Endothelial cell of umbilical vein (primary cell): ENCODE data around the gene EXOC7. TPM values are rescaled to one million over a fixed set of nuclear protein-coding genes. Genes with fewer than 3 reads are reported as not detected.

Experiments
- BruUV-seq: library from RNA; stranded (reverse); fragments of 400-500 nt; replicated peaks from 2 replicates; lab custom pipeline; 2021; lab: Mats Ljungman, UMichigan
- CTCF ChIA-PET: fragments of 300-600, 350-600 bp; sonication (Branson Sonifier 250); formaldehyde crosslinking; loops from one replicate; lab custom pipeline; 2021; ENCODE audit warnings: antibody characterized with exemption, inconsistent platforms; lab: Charles Lee
- POLR2A ChIA-PET: fragments of 300-600, 350-600 bp; sonication (Branson Sonifier 250); formaldehyde crosslinking; loops from one replicate; lab custom pipeline; 2021; ENCODE audit warnings: antibody characterized with exemption, inconsistent platforms; lab: Charles Lee
- DNase-seq: peaks from one replicate; pipeline ENCODE4 v3.0.0-alpha.2; 2011; ENCODE audit warnings: low read depth, low spot score
- FAIRE-seq: peaks from 2 replicates; lab custom pipeline; 2011; peaks lifted over from hg19 to GRCh38; lab: Jason Lieb, UNC
- H2AFZ ChIP-seq: 2 replicates; pipeline ENCODE4 v1.6.0; 2012; ENCODE audit warnings: low read depth, low read length, control low read depth, inconsistent platforms
- H3K27ac ChIP-seq: 2 replicates; pipeline ENCODE4 v1.5.1; 2011; ENCODE audit warnings: low read depth, mild to moderate bottlenecking, control low read depth, low read length, moderate library complexity; ENCODE audit not compliant: insufficient read depth
- H3K27me3 ChIP-seq, 2 experiments: 2 replicates each; pipeline versions ENCODE4 v1.6.0 to v1.6.1; 2011; ENCODE audit warnings: low read length in 2 of 2, mixed read lengths in 1 of 2; ENCODE audit not compliant: control insufficient read depth in 2 of 2, insufficient read depth in 2 of 2
- H3K36me3 ChIP-seq, 2 experiments: 2 replicates in 1 of 2; 3 replicates in 1 of 2; pipeline ENCODE4 v1.5.1; 2011; ENCODE audit warnings: low read length in 2 of 2, mild to moderate bottlenecking in 1 of 2, moderate library complexity in 1 of 2; ENCODE audit not compliant: control insufficient read depth in 2 of 2, insufficient read depth in 2 of 2; ENCODE audit errors: extremely low read depth in 1 of 2
- H3K4me1 ChIP-seq: 3 replicates; pipeline ENCODE4 v1.5.1; 2011; ENCODE audit warnings: mild to moderate bottlenecking, low read length; ENCODE audit not compliant: control insufficient read depth, insufficient read depth; ENCODE audit errors: extremely low read depth
- H3K4me2 ChIP-seq: 2 replicates; pipeline ENCODE4 v1.6.1; 2011; ENCODE audit warnings: low read length, control low read depth, mixed read lengths; ENCODE audit not compliant: insufficient read depth
- H3K4me3 ChIP-seq, 3 experiments: fragments of 200-600 bp in 1 of 3; sonication (generic), shearing (Covaris generic) in 1 of 3; replicated peaks in 1 of 3; 2 replicates each; pipeline ENCODE4 v1.5.1; 2011 to 2016; ENCODE audit warnings: control low read depth in 3 of 3, low read length in 3 of 3, mild to moderate bottlenecking in 2 of 3, inconsistent platforms in 1 of 3, low read depth in 1 of 3, moderate library complexity in 1 of 3; ENCODE audit not compliant: insufficient read depth in 1 of 3
- H3K79me2 ChIP-seq: 2 replicates; pipeline ENCODE4 v1.6.0; 2012; ENCODE audit warnings: low read length, inconsistent platforms; ENCODE audit not compliant: control insufficient read depth, insufficient read depth
- H3K9ac ChIP-seq: replicated peaks from 2 replicates; pipeline ENCODE3; 2011; ENCODE audit warnings: low read length, control low read depth; ENCODE audit not compliant: insufficient read depth; ENCODE audit errors: extremely low read depth
- H3K9me1 ChIP-seq: replicated peaks from 3 replicates; pipeline ENCODE4 v1.6.0; 2011; ENCODE audit warnings: mild to moderate bottlenecking, low read length; ENCODE audit not compliant: control insufficient read depth, insufficient read depth; ENCODE audit errors: extremely low read depth
- H3K9me3 ChIP-seq: replicated peaks from 2 replicates; pipeline ENCODE4 v1.5.1; 2012; ENCODE audit warnings: low read length, inconsistent platforms; ENCODE audit not compliant: control insufficient read depth, insufficient read depth
- H4K20me1 ChIP-seq: replicated peaks from 2 replicates; pipeline ENCODE3; 2011; ENCODE audit warnings: mild to moderate bottlenecking, low read length; ENCODE audit not compliant: control insufficient read depth, insufficient read depth; ENCODE audit errors: extremely low read depth
- EZH2 ChIP-seq: IDR thresholded peaks from 2 replicates; pipeline ENCODE4 v1.6.1; 2012; ENCODE audit warnings: borderline replicate concordance, low read depth, mild to moderate bottlenecking, moderate library complexity, low read length, inconsistent platforms; ENCODE audit not compliant: severe bottlenecking
- FOS ChIP-seq: IDR thresholded peaks from 2 replicates; pipeline ENCODE4 v1.6.1; 2011; ENCODE audit warnings: mild to moderate bottlenecking, low read length, moderate library complexity, borderline replicate concordance; ENCODE audit not compliant: insufficient read depth
- GATA2 ChIP-seq: IDR thresholded peaks from 2 replicates; pipeline ENCODE4 v1.7.0; 2011; ENCODE audit warnings: low read depth, mild to moderate bottlenecking, moderate library complexity, mixed read lengths, low read length; ENCODE audit not compliant: insufficient read length, insufficient read depth
- JUN ChIP-seq: IDR thresholded peaks from 2 replicates; pipeline ENCODE4 v1.6.1; 2011; ENCODE audit warnings: borderline replicate concordance, low read depth; ENCODE audit not compliant: insufficient read length, insufficient read depth
- MYC ChIP-seq: IDR thresholded peaks from one replicate; pipeline ENCODE4 v1.6.1; 2011; ENCODE audit warnings: mild to moderate bottlenecking, low read depth, low read length
- POLR2A ChIP-seq: IDR thresholded peaks from 2 replicates; pipeline ENCODE4 v1.6.1; 2012; ENCODE audit warnings: low read depth, mild to moderate bottlenecking, control low read depth, low read length
- POLR2AphosphoS5 ChIP-seq: IDR thresholded peaks from 2 replicates; pipeline ENCODE4 v1.6.1; 2012; ENCODE audit warnings: low read depth, mild to moderate bottlenecking, control low read depth, low read length, moderate library complexity; ENCODE audit not compliant: insufficient read depth
- dilution Hi-C: fragments of 300-500 bp; cut with MboI; formaldehyde crosslinking; loops from one replicate; pipeline ENCODE4 v1.15.0; 2019; ENCODE audit warnings: low sequenced_read_pairs; ENCODE audit not compliant: extremely low pct_ligation_motif_present
- intact Hi-C: fragments of 100-400 bp; cut with micrococcal nuclease; formaldehyde crosslinking; loops from one replicate; pipeline ENCODE4 v1.10.0; 2022
- polyA plus RNA-seq, 4 experiments: library from polyadenylated mRNA; depleted of rRNA in 3 of 4; stranded (reverse) in 3 of 4; unstranded in 1 of 4; fragments of >200 nt; gene quantifications; 2 replicates each; pipeline versions ENCODE4 v1.2.1 to v1.2.3, GENCODE V29; 2011 to 2012; ENCODE audit warnings: missing spikeins in 1 of 4
- total RNA-seq: library from RNA; stranded (reverse); gene quantifications from 2 replicates; pipeline ENCODE4 v1.2.3, GENCODE V29; 2021
- TF ChIP-seq, protein P1 (sequence below), 2 donors: IDR thresholded peaks; 1 replicate in 1 of 2; 2 replicates in 1 of 2; pipeline ENCODE4 v1.5.1; 2011; ENCODE audit warnings: low read length in 2 of 2, mild to moderate bottlenecking in 2 of 2, moderate library complexity in 2 of 2, control low read depth in 1 of 2, inconsistent platforms in 1 of 2, low read depth in 1 of 2; ENCODE audit not compliant: insufficient read depth in 1 of 2; ENCODE audit errors: extremely low read depth in 1 of 2
- TF ChIP-seq, protein P2 (sequence below): IDR thresholded peaks from 2 replicates; pipeline ENCODE4 v1.6.1; 2011; ENCODE audit not compliant: insufficient read depth, insufficient read length

EXOC7 gene
- total and polyA plus RNA-seq, 2 donors (not counting 3 experiments of a cell fraction or from before 2014, with no cell fraction given) = 91.5 to 137 TPM

- CTCF ChIA-PET = interaction anchor here (1.9 to 2.0 kb wide), 2 partner anchors 21 to 40 kb away, joined by 8 to 13 read pairs; no protein-coding TSS in a partner anchor
- H3K4me2 ChIP-seq = peak overlapping the region; percentile 75
- intact Hi-C loops = no loop called here
- H3K4me3 ChIP-seq = no peak overlapping the region
- H2AFZ ChIP-seq = no peak overlapping the region
- no TSS peak for BruUV-seq
- H3K27ac ChIP-seq = peak overlapping the region; percentile 25
- POLR2A ChIA-PET = no interaction called here
- H3K9ac ChIP-seq = no peak overlapping the region
- H3K36me3 ChIP-seq = peaks cover 13 to 24% of the 10 kb centered on the region in 2 experiments
- no peaks in the 10 kb centered on the region for H4K20me1 ChIP-seq
- no peak for TF ChIP-seq JUN
- TF ChIP-seq, protein P1, sequence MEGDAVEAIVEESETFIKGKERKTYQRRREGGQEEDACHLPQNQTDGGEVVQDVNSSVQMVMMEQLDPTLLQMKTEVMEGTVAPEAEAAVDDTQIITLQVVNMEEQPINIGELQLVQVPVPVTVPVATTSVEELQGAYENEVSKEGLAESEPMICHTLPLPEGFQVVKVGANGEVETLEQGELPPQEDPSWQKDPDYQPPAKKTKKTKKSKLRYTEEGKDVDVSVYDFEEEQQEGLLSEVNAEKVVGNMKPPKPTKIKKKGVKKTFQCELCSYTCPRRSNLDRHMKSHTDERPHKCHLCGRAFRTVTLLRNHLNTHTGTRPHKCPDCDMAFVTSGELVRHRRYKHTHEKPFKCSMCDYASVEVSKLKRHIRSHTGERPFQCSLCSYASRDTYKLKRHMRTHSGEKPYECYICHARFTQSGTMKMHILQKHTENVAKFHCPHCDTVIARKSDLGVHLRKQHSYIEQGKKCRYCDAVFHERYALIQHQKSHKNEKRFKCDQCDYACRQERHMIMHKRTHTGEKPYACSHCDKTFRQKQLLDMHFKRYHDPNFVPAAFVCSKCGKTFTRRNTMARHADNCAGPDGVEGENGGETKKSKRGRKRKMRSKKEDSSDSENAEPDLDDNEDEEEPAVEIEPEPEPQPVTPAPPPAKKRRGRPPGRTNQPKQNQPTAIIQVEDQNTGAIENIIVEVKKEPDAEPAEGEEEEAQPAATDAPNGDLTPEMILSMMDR (IDR thresholded peaks at IDR 0.05; ENCODE audit: extremely low read depth in 1 of 2, insufficient read depth in 1 of 2, low read depth in 1 of 2, low read length in 2 of 2) = no peak
- no peak for TF ChIP-seq POLR2AphosphoS5
- no peak for TF ChIP-seq MYC
- no peak for TF ChIP-seq GATA2
- no peak for TF ChIP-seq POLR2A
- TF ChIP-seq FOS = no peak
- TF ChIP-seq, protein P2, sequence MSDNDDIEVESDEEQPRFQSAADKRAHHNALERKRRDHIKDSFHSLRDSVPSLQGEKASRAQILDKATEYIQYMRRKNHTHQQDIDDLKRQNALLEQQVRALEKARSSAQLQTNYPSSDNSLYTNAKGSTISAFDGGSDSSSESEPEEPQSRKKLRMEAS = no peak
- no peak for TF ChIP-seq EZH2
- H3K4me1 ChIP-seq = peaks cover 18% of the 10 kb centered on the region
- no peaks in the 10 kb centered on the region for H3K27me3 ChIP-seq
- DNase-seq (no peak), FAIRE-seq (no peak)
- peaks cover 20% of the 10 kb centered on the region for H3K79me2 ChIP-seq
- dilution Hi-C loops = no loop called here
- H3K9me3 ChIP-seq = no peaks in the 10 kb centered on the region
- H3K9me1 ChIP-seq = no peaks in the 10 kb centered on the region
These were observed 49.5 kb downstream of the EXOC7 start for GRCh38 chr17:76054112-76054476.
